Measurements from ENCODE around the gene BBS7. TPM values are rescaled to one million over a fixed set of nuclear protein-coding genes. Genes with fewer than 3 reads are reported as not detected.

The BBS7 gene
- total and polyA plus RNA-seq, 2 donors (not counting 1 experiment from before 2014, with no cell fraction given), result 22.5 to 22.7 TPM

DNA sequence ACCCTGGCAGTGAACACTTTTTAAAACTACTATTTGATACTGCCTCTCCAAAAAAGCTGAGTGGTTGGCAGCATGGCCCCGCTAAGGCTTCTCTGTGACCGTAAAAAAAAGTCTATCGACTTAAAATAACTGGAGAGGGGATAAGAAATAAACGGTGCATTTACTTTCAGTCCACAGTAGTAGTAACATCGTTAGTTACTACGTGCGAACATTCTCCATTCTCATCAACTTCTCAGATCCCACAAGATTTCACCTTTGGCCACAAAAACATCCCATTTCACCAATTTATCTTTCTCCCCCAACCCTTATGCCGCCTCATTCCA lies 69.7 kb downstream of the BBS7 start:
- Histone ChIP-seq H3K27me3 (ENCODE audit: control insufficient read depth, insufficient read depth, low read length) (no peaks in the 10 kb centered on the region), H3K36me3 (ENCODE audit: control insufficient read depth, insufficient read depth, low read length) (no peaks in the 10 kb centered on the region), H4K20me1 (ENCODE audit: control insufficient read depth, extremely low read depth, insufficient read depth, low read length) (no peaks in the 10 kb centered on the region), H2AFZ (ENCODE audit: low read length) (peak overlapping the region; percentile 81), H3K79me2 (ENCODE audit: control insufficient read depth, insufficient read depth, low read length) (peaks cover 19% of the 10 kb centered on the region), H3K4me3 (replicated peaks in 1 of 4; ENCODE audit: control extremely low read depth in 1 of 4, insufficient read depth in 1 of 4, low read depth in 3 of 4, low read length in 4 of 4) (peak overlapping the region; percentile 18 to 97 (median 91)), H3K27ac (ENCODE audit: insufficient read depth, low read length) (peak overlapping the region; percentile 87), H3K9me3 (ENCODE audit: control insufficient read depth, insufficient read depth, low read depth, low read length) (no peaks in the 10 kb centered on the region), H3K9ac (ENCODE audit: insufficient read depth, low read length) (peak overlapping the region; percentile 78), H3K4me2 (ENCODE audit: extremely low read depth, insufficient read depth, low read length) (peak overlapping the region; percentile 73), H3K4me1 (ENCODE audit: control insufficient read depth, extremely low read depth, insufficient read depth, low read length) (peaks cover 7% of the 10 kb centered on the region)
- no peak for TF ChIP-seq EZH2 (IDR thresholded peaks at IDR 0.05; ENCODE audit: low read length, missing control alignments)
- TF ChIP-seq, protein P1, sequence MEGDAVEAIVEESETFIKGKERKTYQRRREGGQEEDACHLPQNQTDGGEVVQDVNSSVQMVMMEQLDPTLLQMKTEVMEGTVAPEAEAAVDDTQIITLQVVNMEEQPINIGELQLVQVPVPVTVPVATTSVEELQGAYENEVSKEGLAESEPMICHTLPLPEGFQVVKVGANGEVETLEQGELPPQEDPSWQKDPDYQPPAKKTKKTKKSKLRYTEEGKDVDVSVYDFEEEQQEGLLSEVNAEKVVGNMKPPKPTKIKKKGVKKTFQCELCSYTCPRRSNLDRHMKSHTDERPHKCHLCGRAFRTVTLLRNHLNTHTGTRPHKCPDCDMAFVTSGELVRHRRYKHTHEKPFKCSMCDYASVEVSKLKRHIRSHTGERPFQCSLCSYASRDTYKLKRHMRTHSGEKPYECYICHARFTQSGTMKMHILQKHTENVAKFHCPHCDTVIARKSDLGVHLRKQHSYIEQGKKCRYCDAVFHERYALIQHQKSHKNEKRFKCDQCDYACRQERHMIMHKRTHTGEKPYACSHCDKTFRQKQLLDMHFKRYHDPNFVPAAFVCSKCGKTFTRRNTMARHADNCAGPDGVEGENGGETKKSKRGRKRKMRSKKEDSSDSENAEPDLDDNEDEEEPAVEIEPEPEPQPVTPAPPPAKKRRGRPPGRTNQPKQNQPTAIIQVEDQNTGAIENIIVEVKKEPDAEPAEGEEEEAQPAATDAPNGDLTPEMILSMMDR (conservative IDR thresholded peaks at IDR 0.05 in 1 of 2, IDR thresholded peaks at IDR 0.05 in 1 of 2; ENCODE audit: low read depth in 1 of 2, low read length in 2 of 2), result no peak
- no peak for DNase-seq (ENCODE audit: low read depth in 2 of 2)

DNA sequence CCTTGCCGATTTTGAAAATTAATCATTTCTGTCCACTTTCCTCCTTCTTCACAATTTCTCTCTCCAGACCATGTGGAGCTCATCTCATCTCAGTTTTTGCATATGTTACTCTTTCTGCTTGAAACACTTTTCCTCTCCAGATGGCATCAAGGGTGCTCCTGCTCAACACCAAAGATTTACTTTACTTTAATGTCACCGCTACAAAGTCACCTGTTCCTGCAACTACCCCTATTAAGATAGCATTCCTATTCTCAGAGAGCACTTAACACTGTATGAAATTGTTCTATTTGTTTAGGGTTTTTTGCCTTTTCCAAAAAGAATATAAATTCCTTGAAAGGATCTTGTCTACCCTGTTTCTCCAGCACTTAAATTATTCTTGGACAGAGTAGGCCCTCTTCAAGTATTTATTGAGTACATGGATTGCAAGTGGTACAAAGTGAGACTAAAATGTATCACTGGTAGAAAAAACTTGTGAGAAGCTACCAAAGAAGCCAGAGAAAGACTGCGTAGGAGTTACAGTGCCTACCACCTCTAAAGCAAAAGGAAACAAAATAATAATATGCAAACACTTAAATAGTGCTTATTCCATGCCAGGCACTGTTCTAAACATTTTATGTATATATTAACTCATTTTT lies 70.3 kb downstream of the BBS7 start:
- H3K27ac ChIP-seq (ENCODE audit: insufficient read depth, low read length), result no peak overlapping the region
- H2AFZ ChIP-seq (ENCODE audit: low read length), result peak overlapping the region; percentile 58
- no peak overlapping the region for H3K9ac ChIP-seq (ENCODE audit: insufficient read depth, low read length)

DNA sequence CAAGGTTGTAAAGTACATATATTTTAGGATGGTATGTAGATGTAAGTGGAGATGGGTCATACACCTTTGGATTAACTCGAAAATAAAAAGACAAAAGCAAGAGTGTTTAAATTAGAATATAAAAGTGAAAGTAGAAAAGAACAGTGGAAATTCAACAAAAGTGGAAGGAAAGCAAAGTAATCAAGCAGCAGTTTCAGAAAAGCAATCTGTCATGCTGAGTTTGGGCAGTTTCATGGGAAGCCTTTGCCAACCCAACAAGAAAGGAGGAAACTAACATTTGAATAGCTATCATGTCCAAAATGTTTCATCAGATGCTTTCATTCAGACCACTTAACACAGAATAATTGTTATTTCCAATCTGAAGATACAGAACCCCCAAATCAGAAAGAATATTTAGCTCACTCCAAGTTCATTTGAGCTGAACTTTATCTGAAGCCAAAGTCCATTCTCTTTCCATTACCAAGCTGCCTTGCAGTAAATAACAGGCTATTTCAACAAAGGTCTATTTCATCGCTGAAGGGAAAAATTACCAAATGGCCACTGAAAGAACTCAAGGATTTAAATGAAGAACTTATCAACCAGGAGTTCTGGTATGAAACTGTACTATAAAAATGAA lies 71.0 kb downstream of the BBS7 start:
- DNase-seq (ENCODE audit: low read depth in 2 of 2), result no peak
- Histone ChIP-seq H3K9ac (ENCODE audit: insufficient read depth, low read length) (no peak overlapping the region), H3K27me3 (ENCODE audit: control insufficient read depth, insufficient read depth, low read length) (no peaks in the 10 kb centered on the region), H3K27ac (ENCODE audit: insufficient read depth, low read length) (no peak overlapping the region), H3K79me2 (ENCODE audit: control insufficient read depth, insufficient read depth, low read length) (peaks cover 19% of the 10 kb centered on the region), H3K4me3 (replicated peaks in 1 of 4; ENCODE audit: control extremely low read depth in 1 of 4, insufficient read depth in 1 of 4, low read depth in 3 of 4, low read length in 4 of 4) (no peak overlapping the region), H3K36me3 (ENCODE audit: control insufficient read depth, insufficient read depth, low read length) (no peaks in the 10 kb centered on the region), H3K4me1 (ENCODE audit: control insufficient read depth, extremely low read depth, insufficient read depth, low read length) (peaks cover 7% of the 10 kb centered on the region), H4K20me1 (ENCODE audit: control insufficient read depth, extremely low read depth, insufficient read depth, low read length) (no peaks in the 10 kb centered on the region), H3K4me2 (ENCODE audit: extremely low read depth, insufficient read depth, low read length) (peak overlapping the region; percentile 40), H2AFZ (ENCODE audit: low read length) (peak overlapping the region; percentile 58), H3K9me3 (ENCODE audit: control insufficient read depth, insufficient read depth, low read depth, low read length) (no peaks in the 10 kb centered on the region)
- TF ChIP-seq EZH2 (IDR thresholded peaks at IDR 0.05; ENCODE audit: low read length, missing control alignments), result no peak
- TF ChIP-seq, protein P1 (conservative IDR thresholded peaks at IDR 0.05 in 1 of 2, IDR thresholded peaks at IDR 0.05 in 1 of 2; ENCODE audit: low read depth in 1 of 2, low read length in 2 of 2), result no peak

More for the DNA sequence above, 70.3 kb downstream of the BBS7 start:
- no peak for TF ChIP-seq EZH2 (IDR thresholded peaks at IDR 0.05; ENCODE audit: low read length, missing control alignments)
- TF ChIP-seq, protein P1 (conservative IDR thresholded peaks at IDR 0.05 in 1 of 2, IDR thresholded peaks at IDR 0.05 in 1 of 2; ENCODE audit: low read depth in 1 of 2, low read length in 2 of 2), result no peak
- no peaks in the 10 kb centered on the region for H3K27me3 ChIP-seq (ENCODE audit: control insufficient read depth, insufficient read depth, low read length)
- H3K4me3 ChIP-seq (replicated peaks in 1 of 4; ENCODE audit: control extremely low read depth in 1 of 4, insufficient read depth in 1 of 4, low read depth in 3 of 4, low read length in 4 of 4), result no peak overlapping the region
- peaks cover 7% of the 10 kb centered on the region for H3K4me1 ChIP-seq (ENCODE audit: control insufficient read depth, extremely low read depth, insufficient read depth, low read length)
- H4K20me1 ChIP-seq (ENCODE audit: control insufficient read depth, extremely low read depth, insufficient read depth, low read length), result no peaks in the 10 kb centered on the region
- peaks cover 19% of the 10 kb centered on the region for H3K79me2 ChIP-seq (ENCODE audit: control insufficient read depth, insufficient read depth, low read length)
- no peaks in the 10 kb centered on the region for H3K36me3 ChIP-seq (ENCODE audit: control insufficient read depth, insufficient read depth, low read length)
- H3K4me2 ChIP-seq (ENCODE audit: extremely low read depth, insufficient read depth, low read length), result no peak overlapping the region
- no peaks in the 10 kb centered on the region for H3K9me3 ChIP-seq (ENCODE audit: control insufficient read depth, insufficient read depth, low read depth, low read length)
- no peak for DNase-seq (ENCODE audit: low read depth in 2 of 2)
